HG02981 (cell line): ENCODE results near the gene PMF1.
A peak's percentile ranks its signal among the peaks of the same experiment; 100 is the strongest.

Source experiments
- ATAC-seq: cut with Tn5 transposase; IDR thresholded peaks from one replicate; pipeline ENCODE4 v1.9.1; 2021; ENCODE audit warnings: mild to moderate bottlenecking, moderate library complexity; ENCODE audit not compliant: unreplicated experiment

The PMF1 gene

GRCh38 chr1:156233426-156234127 is 20.8 kb downstream of the PMF1 start:
- ATAC-seq = no peak

GRCh38 chr1:156236164-156236563 is 23.4 kb downstream of the PMF1 start:
- no peak for ATAC-seq

DNA sequence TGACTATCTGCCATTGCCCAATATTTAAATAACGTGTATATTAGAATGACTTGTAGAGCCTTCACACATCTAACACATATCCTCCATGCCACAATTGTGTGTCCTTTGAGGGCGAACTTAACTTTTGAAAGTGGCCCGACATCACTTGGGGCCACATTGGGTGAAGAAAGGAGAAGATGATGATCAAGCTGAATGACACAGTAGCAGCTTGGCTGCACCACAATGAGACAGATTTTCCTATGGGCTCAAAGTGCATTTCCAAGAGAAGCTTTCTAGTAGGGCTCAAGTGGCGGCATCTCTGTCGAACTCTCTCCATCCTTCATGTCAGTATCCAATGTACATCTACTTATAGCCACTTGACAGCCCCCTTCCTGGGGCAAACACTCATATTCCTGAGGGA is 25.4 kb downstream of the PMF1 start:
- ATAC-seq = no peak

GRCh38 chr1:156241311-156241811 is 28.6 kb downstream of the PMF1 start:
- no peak for ATAC-seq

DNA sequence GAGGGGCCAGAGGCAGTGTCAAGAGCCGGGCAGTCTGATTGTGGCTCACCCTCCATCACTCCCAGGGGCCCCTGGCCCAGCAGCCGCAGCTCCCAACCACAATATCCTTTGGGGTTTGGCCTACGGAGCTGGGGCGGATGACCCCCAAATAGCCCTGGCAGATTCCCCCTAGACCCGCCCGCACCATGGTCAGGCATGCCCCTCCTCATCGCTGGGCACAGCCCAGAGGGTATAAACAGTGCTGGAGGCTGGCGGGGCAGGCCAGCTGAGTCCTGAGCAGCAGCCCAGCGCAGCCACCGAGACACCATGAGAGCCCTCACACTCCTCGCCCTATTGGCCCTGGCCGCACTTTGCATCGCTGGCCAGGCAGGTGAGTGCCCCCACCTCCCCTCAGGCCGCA is 29.1 kb downstream of the PMF1 start, which contains the start of gene BGLAP:
Gene BGLAP (plus strand): TSS at position 259 of the 400 bp plus-strand sequence. CDS start 48 bp downstream, at position 307.
- ATAC-seq = no peak

- no peak for ATAC-seq
Observed at GRCh38 chr1:156242738-156243137, 29.9 kb downstream of the PMF1 start.

DNA sequence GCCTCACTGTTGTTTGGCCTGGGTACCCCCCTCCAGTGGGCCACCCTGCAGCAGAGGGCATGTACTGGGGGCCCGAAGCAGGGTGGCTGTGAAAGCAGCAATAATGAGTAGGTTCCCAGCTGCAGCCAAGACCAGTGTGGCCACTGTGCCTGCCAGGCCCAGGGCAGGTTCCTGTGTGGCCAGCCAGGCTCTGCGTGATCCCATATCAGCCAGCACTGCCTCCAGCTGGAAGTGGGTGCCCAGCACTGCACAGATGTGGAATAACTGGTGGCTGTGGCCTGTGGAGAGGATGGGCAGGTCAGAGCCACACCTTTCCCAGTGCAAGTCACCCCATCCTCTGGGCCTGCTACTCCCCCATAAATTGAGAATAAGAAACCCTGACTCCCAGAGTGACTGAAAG is 31.3 kb downstream of the PMF1 start:
- ATAC-seq = no peak

GRCh38 chr1:156244712-156245111 is 31.9 kb downstream of the PMF1 start:
- no peak for ATAC-seq

DNA sequence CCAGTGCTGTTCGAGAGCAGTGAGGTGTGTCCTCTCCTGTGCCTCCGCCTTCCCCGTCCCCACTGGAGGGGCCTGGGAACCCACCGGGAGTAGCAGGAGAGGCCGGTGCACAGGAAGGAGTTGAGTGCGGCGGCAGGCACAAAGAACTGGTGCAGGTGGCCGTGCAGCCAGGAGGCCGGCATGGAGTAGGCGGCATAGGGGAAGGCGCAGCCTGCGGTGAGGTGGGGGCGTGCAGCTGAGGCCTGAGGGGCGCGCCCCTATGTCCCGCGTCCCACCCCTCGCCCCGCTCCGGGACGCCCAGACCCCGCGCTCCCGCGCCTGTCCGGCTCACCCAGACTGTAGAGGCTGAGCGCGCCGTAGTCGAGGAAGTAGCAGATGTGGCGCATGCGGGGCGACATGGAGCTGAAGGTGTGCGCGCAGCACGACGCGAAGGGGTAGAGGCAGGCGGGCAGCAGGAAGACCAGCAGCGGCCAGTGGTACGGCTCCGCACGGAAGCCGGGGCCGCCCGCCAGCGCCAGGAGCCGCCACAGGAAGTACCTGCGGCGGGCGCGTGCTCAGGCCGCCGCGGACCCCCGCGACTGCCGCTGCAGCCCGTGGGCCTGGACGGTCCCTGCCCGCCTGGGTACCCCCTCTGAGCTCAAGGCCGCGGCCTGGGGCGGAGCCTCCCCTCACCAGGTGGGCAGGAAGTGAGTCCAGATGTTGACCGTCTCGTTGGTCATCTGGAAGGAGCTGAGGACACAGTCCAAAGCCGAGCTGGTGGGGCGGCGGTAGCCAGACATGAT is 32.8 kb downstream of the PMF1 start:
- peak; percentile 40 for ATAC-seq

DNA sequence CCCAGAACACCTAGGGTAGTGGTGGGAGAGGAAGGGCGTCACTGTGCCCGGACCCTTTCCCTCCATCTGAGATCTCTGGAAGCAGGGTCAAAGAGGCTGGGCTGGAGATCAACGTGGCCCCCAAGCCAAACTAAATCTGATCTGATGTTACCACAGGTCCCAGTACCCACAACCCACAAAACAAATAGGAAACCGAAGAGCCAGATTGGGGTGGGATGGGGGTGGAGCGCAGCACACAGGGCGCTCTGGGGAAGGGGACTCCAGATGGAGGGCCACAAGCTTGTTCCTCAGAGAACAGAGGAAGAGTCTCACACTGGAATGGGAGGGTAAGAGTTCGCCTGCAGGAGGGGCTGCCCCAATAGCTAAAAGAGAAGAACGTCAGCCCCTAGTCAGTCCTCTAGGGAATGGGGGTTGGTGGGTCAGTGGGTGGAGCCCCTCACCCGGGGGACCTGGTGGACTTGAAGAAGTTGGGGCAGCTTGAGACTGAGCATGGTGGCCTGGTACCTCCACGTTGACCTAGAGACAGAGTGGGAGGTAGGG is 33.5 kb downstream of the PMF1 start:
- ATAC-seq = no peak

GRCh38 chr1:156246781-156247459 is 34.1 kb downstream of the PMF1 start:
- ATAC-seq = no peak

DNA sequence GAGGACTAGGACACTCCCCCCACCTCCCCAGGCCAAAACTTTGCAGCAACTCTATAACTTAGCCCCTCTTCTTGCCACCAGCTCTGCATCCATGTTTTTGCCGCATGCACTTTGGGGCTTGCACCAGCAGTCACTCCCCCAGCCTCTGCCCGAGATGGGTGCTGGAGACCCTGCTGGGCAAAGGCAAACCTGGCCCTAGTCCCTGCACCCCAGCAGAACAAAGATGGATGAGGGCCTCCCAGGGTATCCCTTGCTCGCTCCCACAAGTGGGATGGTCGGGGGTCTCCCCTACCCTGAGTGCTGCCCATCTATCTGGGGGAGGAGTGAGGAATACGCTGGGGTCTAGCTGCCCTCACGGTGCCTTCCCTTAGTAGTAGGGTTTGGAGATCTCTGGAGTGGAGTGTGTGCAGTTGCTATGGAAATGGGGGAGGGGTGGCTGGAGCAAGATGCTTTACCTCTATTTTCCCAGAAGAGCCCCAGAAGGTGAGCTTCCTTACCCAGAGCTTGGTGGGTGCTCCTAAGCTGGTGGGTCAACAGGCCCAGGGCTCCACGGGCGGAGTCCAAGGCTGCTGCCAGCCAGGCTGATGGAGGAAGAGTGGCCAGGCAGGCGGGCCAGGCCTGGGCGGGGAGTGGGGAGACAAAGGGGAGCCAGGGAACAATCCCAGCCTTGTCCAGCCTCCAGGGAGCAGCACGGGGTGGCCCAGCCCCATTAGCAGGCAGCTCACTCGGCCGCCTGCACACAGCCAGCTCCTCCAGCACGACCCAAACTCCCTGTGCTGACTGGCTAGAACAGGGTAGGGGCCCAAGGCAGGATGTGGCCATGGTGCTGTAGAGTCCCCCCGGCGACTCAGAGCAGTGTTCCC is 34.9 kb downstream of the PMF1 start, which contains the start of gene PAQR6:
Gene PAQR6 (minus strand): TSS at position 597 of the 863 bp plus-strand sequence. CDS start 1,325 bp downstream, outside the sequence.
- ATAC-seq = no peak

DNA sequence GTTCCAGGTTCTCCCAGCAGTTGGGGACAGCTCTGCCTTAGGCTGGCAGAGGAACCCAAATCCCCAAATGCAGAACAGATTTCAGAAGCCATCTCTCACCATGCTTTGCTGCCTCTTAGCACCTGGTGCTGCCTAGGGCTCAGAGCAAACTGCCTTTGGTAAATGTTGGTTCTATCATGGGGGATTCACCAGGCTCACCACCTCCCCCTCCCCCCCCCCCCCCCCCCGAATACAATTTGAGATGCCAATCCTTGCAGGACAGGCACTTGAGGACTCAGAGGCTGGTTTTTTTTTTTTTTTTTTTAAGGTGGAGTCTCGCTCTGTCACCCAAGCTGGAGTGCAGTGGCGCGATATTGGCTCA is 35.5 kb downstream of the PMF1 start:
- ATAC-seq = no peak

GRCh38 chr1:156249593-156249992 is 36.8 kb downstream of the PMF1 start:
- ATAC-seq = no peak

DNA sequence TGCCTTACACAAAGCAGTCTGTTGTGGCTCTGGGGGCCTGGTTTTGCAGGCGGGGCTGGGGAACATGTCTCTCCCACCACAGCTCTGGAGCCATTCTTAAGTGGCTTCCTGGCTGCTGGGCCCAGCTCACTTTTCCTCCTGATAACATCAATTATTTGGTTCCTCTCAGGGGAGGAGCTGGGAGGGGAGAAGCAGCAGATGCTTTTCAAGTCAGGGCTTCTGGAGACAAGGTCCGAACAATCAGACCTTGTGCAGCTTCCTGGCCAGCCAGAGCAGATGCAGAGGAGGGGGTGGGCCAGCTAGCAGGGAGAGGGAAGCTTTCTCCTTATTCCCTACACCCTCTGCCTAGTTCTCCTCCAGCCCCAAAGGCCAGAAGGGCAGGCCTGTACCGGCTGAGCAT is 38.7 kb downstream of the PMF1 start:
- no peak for ATAC-seq

DNA sequence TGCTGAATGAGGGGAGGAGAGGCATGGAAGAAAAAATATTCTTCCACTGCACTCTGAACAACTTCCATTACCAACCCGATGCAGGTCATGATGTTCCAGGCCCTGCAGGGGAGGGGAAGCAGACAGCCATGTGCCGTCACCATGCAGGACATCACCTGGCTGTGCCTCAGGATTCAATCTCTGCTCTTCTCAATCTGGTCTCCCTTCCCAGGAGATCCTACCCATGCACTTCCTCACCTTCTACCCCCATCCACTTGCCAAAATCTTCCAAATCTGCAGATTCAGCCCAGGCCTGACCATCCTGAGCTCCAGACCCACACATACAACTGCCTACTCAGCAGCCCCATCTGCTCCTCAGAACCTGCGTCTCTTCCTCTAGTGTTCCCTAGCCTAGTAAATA is 40.8 kb downstream of the PMF1 start:
- ATAC-seq = no peak

GRCh38 chr1:156257711-156258110 is 44.9 kb downstream of the PMF1 start:
- ATAC-seq = no peak

DNA sequence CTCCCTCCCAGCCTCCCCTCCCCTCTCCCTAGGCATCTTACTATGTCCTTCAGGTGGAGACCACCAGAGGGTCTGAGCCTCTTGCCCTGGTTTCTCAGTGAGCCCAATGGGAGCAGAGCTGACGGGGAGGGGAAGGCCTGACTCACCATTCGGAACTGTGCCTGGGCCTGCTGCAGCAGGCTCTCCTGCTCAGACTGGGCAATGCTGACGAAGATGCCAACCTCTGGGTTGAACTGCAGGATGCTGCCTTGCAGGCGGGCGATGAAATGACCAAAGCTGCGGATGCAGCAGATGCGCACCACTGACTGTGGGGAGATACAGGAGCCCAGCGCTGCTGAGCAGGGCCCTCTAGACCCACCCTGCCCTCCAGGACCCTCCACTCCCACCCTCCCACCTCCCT is 46.1 kb downstream of the PMF1 start:
- no peak for ATAC-seq

GRCh38 chr1:156259805-156260204 is 47.0 kb downstream of the PMF1 start:
- ATAC-seq = no peak

- ATAC-seq = no peak
Observed at GRCh38 chr1:156260896-156261295, 48.1 kb downstream of the PMF1 start.
